ENCODE results near the gene TM7SF2.
"Not testable (repeated sequence)": the region's sequence is repeated elsewhere in the genome, so short reads cannot be mapped to it uniquely, and the experiment has no call there.

The TM7SF2 gene

DNA sequence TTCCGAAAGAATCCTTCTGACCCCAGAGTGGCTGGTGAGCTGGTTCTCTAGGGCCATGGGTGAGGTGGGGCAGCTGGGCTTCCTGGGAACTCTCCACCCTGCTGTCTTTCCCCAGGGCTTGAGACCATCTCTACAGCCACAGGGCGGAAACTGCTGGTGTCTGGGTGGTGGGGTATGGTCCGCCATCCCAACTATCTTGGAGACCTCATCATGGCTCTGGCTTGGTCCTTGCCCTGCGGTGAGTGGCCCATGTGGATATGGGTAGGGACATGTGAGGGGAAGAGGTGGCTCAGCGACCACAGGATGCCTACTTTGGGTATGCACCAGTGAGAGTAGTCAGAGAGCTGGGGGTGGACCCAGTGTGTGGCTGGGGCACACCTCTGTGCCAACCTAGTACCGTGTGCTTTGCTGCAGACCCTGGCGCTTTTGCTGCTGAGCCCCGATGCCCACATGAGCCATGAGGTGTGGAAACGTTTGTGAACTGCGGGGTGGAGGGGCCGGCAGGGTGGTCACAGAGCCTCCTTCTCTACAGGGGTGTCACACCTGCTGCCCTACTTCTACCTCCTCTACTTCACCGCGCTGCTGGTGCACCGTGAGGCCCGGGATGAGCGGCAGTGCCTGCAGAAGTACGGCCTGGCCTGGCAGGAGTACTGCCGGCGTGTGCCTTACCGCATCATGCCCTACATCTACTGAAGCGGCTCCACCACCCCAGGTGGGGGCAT, 3.9 kb downstream of the TM7SF2 start:
- no peak for DNase-seq (ENCODE audit: low read depth)

GRCh38 chr11:65116370-65117205, 4.9 kb downstream of the TM7SF2 start:
- DNase-seq (ENCODE audit: low read depth), result peak; percentile 74

- peak; percentile 99 for DNase-seq (ENCODE audit: low read depth)
These were observed 5.8 kb downstream of the TM7SF2 start, which contains the start of gene ZNHIT2 for GRCh38 chr11:65117206-65118096. Gene ZNHIT2, minus strand, starts transcription at chr11:65117701. Its CDS starts 48 bp downstream, at chr11:65117653.

DNA sequence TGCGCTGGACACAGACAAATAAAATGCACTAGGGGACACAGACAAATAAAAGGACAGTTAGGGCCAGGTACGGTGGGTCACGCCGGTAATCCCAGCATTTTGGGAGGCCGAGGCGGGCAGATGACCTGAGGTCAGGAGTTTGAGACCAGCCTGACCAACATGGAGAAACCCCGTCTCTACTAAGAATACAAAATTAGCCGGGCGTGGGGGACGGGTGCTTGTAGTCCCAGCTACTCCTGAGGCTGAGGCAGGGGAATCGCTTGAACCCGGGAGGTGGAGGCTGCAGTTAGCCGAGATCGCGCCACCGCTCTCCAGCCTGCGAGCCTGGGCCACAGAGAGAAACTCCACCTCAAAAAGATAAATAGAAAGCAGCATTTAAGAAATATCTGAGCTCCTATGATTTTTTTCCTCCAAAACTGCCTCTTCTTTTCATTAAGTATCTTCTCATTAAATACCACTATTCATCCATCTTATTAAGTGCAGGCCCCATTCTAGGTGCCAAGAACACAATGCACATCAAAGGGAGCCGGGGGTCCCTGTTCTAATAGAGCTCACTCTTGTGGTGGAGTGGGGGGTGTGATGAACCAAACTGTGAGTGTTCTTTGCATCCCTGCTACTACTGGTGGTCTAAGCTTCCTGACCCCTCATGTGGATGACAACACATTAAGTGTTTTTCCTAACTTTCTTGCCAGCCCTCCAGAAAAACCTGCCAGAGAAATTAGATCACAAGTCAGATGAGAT, 6.6 kb downstream of the TM7SF2 start:
- no peak for DNase-seq (ENCODE audit: low read depth)

- DNase-seq (ENCODE audit: low read depth), result not testable (repeated sequence)
These were observed 7.4 kb downstream of the TM7SF2 start for GRCh38 chr11:65118891-65119669.

GRCh38 chr11:65119670-65119995, 8.0 kb downstream of the TM7SF2 start:
- no peak for DNase-seq (ENCODE audit: low read depth)

- no peak for DNase-seq (ENCODE audit: low read depth)
These were observed 9.2 kb downstream of the TM7SF2 start for GRCh38 chr11:65120831-65121230.

DNA sequence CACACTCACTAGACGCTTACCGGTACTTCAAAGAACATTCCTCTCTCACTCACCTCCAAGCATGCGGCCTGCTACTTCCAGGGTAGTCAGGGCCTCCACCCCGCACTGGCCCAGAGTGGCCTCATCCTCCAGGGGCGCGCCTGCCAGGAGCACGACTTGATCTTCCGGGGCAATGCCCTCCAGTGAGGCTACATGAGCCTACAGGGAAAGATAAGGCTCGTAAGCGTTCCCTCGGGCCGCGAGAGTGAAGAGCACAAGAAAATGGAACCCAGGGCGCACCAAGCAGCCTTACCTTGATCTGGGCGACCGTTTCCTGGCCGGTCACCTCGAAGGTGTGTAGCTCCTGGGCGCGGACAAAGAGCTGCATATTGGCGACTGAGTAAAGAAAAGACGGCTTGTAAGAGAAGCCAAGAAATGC, 9.8 kb downstream of the TM7SF2 start:
- peak; percentile 39 for DNase-seq (ENCODE audit: low read depth)

GRCh38 chr11:65121865-65122696, 10.4 kb downstream of the TM7SF2 start, which contains the start of the genes FAU and MRPL49:
Gene FAU, minus strand, starts transcription at chr11:65122134. Its CDS starts 321 bp downstream, at chr11:65121813.
Gene MRPL49, plus strand, starts transcription at chr11:65122321. Its CDS starts 26 bp downstream, at chr11:65122347.
- DNase-seq (ENCODE audit: low read depth), result peak; percentile 98

DNA sequence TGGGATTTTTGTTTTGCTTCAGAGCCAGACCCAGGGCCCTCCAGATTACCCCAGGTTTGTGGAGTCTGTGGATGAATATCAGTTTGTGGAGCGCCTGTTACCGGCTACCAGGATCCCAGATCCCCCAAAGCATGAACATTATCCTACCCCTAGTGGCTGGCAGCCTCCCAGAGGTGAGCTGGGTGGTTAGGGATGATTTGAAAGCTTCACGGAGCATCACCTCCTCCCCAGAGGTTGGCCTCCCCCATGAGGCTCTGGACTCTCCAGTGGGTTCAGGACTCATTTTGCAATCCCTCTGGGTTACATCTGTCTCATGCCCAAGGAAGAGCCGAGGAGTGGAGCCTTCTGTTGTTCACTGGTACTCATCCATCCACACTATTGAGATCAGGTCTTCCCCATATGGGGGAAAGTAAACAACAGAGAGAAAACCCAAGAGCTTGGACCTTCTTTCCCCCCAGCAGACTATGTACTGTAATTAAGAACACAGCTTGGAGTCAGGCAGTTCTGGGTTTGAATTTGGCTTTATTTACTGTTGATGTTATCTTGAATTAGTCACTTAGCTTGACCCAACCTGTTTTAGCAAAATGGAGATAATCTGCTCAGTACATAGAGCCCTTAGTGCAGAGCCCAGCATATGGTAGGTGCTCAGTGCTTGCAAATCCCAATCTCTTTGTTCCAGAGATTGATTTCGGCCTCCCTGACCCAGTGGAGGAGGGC, 13.0 kb downstream of the TM7SF2 start:
- DNase-seq (ENCODE audit: low read depth), result no peak

- no peak for DNase-seq (ENCODE audit: low read depth)
These were observed 13.8 kb downstream of the TM7SF2 start for GRCh38 chr11:65125197-65126056.

DNA sequence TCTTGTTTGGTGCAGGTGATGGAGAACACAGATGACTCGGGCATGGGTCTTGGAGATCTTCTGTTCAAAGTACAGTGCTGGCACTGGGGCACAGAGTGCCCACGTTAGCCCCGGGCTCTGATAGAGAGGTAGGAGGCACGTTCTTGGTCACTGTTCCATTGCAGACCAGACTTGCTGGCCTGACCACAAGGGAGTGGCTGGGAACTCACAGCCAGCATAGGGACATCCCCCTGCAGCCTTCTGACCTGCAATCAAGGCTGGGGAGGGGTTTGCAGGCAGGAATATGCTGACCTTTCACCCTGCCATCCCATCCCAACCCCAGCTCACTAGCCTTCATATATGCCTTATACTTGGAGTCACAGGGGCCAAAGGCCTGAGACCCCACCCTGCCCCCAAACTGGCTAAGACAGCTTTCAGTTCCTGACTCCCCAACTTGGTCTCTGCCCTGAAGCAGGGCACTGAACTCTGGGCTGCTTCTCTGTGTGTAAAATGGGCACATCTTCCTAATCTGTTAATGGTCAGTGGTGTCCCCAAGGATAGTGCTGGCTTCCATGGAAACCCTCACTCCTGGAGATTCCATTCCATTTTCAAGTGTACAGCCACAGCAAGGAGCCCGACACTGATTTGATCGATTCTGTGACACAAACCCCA, 15.1 kb downstream of the TM7SF2 start:
- no peak for DNase-seq (ENCODE audit: low read depth)

- DNase-seq (ENCODE audit: low read depth), result no peak
These were observed 16.0 kb downstream of the TM7SF2 start for GRCh38 chr11:65127473-65128181.

DNA sequence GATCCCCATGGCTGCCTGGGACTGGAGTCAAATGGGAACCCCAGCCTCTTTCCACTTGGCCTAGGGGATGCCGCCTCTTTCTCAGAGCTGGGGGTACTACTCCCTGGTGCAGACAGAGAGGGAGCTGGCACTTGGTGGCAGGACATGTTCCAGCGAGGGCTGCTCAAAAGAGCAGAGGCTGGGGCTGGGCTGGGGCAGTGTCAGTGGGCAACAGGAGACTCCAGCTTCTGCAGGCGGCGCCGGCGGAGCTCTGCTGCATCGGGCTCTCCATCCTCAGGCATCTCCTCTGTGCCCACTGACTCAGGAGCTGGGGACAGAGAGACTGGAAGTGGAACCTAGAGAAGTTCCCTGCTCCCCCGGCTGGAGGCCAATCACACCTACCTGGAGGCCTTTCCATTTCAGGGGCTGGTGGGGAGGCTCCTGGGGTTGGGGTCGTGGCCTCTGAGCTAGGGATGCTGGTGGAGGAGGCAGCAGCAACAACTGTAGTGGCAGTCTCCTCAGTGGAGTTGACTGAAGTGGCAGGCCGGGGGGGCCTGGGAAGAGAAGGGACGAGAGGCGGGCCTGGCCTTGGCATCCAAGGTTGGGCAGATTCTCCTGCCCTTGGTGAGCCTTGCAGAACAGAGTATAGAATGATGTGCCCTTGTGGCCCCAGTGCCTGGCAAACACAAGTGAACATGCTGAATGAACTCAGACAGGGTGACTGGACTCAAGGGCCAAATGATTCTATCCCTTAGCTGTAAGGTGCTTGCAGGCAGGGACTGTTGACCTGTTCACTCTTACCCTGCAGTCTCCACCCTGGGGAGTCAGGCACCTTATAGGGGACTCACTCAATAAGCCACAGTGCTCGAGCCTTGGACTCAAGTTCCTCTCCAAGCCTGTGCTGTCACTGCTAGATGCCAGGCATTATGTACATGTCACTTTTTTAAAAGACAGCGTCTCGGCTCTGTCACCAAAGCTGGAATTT, 16.8 kb downstream of the TM7SF2 start:
- DNase-seq (ENCODE audit: low read depth), result no peak

DNA sequence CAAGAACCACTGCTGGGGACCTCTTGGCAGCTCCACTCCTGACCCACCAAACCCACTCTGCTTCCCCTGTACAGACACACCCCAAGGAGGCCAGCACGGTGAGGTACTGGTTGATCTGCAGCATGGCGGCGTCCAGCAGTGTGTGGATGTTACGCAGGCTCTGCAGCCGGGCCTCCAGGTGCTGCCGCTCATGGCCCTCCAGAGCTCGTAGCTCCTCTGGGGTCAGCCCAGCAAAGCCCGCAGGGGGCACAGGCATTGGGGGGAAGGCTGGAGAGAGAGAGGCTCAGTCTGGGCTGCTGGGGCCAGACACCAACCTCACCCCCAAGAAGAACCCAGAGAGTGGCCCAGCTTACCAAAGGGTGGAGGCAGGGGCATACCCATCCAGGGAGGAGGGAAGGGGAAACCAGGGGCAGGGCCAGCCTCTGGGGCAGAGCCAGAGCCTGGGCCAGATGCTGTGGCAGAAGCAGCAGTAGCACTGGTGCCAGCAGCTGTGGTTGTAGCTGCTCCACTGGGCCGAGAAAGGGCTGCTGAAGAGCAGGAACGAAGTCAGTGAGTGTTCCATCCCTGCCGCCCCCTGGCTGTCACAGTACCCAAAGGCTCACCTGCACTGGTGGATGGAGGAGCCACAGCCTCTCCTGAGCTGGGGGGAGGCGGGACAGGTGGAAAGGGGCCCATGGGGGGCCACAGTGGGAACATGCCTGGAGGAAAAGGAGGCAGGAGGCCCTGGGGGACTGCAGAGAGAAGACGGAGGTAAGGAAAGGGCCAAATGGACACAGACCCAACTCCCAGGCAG, 18.2 kb downstream of the TM7SF2 start:
- DNase-seq (ENCODE audit: low read depth), result no peak

Data from ELR (cell line).